Measurements from ENCODE around the gene OSBPL8. TPM values are rescaled to one million over a fixed set of nuclear protein-coding genes. Genes with fewer than 3 reads are reported as not detected.

OSBPL8 gene
- total and polyA plus RNA-seq, 7 donors, result 7.6 to 64.3 (median 44.8) TPM

GRCh38 chr12:76535170-76535569 is 24.4 kb downstream of the OSBPL8 start:
- Histone ChIP-seq H3K9me3 (no peaks in the 10 kb centered on the region), H3K4me3 (no peak overlapping the region), H3K27ac (no peak overlapping the region), H3K4me1 (peaks cover 0 to 5% (median 0%) of the 10 kb centered on the region in 4 donors), H3K36me3 (no peaks in the 10 kb centered on the region), H3K27me3 (no peaks in the 10 kb centered on the region)
- DNase-seq, result no peak
- 95 to 98% methylated on average over 2 of the region's 2 CpGs for WGBS, 2 donors
- intact Hi-C loops (cut with DNase I), result no loop called here
- TF ChIP-seq POLR2A (IDR thresholded peaks at IDR 0.05) (no peak), POLR2AphosphoS5 (IDR thresholded peaks at IDR 0.05) (no peak), CTCF (IDR thresholded peaks at IDR 0.05) (no peak), EP300 (IDR thresholded peaks at IDR 0.05) (no peak)

GRCh38 chr12:76533331-76533730 is 26.2 kb downstream of the OSBPL8 start:
- Histone ChIP-seq H3K4me3 (no peak overlapping the region), H3K36me3 (no peaks in the 10 kb centered on the region), H3K9me3 (no peaks in the 10 kb centered on the region), H3K4me1 (peaks cover 0 to 5% (median 2%) of the 10 kb centered on the region in 4 donors), H3K27ac (no peak overlapping the region), H3K27me3 (no peaks in the 10 kb centered on the region)
- WGBS, 2 donors, result 78 to 85% methylated on average over 5 of the region's 5 CpGs
- TF ChIP-seq POLR2A (IDR thresholded peaks at IDR 0.05), result no peak
- no peak for TF ChIP-seq POLR2AphosphoS5 (IDR thresholded peaks at IDR 0.05)
- no peak for TF ChIP-seq CTCF (IDR thresholded peaks at IDR 0.05)
- no peak for TF ChIP-seq EP300 (IDR thresholded peaks at IDR 0.05)
- intact Hi-C loops (cut with DNase I), result no loop called here
- no peak for DNase-seq

DNA sequence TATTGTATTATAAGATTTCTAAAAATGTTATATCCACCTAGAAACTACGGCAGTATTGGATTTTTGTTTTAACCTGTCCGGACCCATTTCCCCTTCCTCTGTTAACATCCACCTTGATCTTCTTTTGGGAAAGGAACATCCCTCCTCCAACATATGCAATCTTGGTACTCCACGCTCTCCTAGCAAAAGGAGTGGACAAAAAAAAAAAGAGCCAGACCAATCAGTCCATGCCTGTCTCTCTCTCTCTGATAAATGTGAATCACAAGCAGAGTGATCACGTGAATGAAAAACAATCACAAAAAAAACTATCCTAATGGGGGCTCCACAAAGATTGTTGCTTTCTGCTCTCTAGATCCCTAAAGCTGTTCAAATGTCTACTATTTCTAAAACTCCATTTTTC is 27.1 kb downstream of the OSBPL8 start:
- no peak overlapping the region for H3K4me3 ChIP-seq
- no peaks in the 10 kb centered on the region for H3K27me3 ChIP-seq
- DNase-seq, result no peak
- intact Hi-C loops (cut with DNase I), result no loop called here
- H3K4me1 ChIP-seq, result peaks cover 0 to 5% (median 2%) of the 10 kb centered on the region in 4 donors
- no peak overlapping the region for H3K27ac ChIP-seq
- no peaks in the 10 kb centered on the region for H3K36me3 ChIP-seq
- TF ChIP-seq POLR2A (IDR thresholded peaks at IDR 0.05), result no peak
- TF ChIP-seq EP300 (IDR thresholded peaks at IDR 0.05), result no peak
- no peak for TF ChIP-seq POLR2AphosphoS5 (IDR thresholded peaks at IDR 0.05)
- no peak for TF ChIP-seq CTCF (IDR thresholded peaks at IDR 0.05)
- 87 to 97% methylated on average over 4 of the region's 4 CpGs for WGBS, 2 donors
- no peaks in the 10 kb centered on the region for H3K9me3 ChIP-seq

GRCh38 chr12:76531056-76531455 is 28.5 kb downstream of the OSBPL8 start:
- intact Hi-C loops (cut with DNase I), result no loop called here
- no peak overlapping the region for H3K27ac ChIP-seq
- DNase-seq, result no peak
- no peak for TF ChIP-seq CTCF (IDR thresholded peaks at IDR 0.05)
- no peak for TF ChIP-seq POLR2A (IDR thresholded peaks at IDR 0.05)
- no peak for TF ChIP-seq POLR2AphosphoS5 (IDR thresholded peaks at IDR 0.05)
- TF ChIP-seq EP300 (IDR thresholded peaks at IDR 0.05), result no peak
- no peaks in the 10 kb centered on the region for H3K9me3 ChIP-seq
- no peak overlapping the region for H3K4me3 ChIP-seq
- H3K4me1 ChIP-seq, result peaks cover 0 to 5% (median 2%) of the 10 kb centered on the region in 4 donors
- H3K36me3 ChIP-seq, result no peaks in the 10 kb centered on the region
- H3K27me3 ChIP-seq, result no peaks in the 10 kb centered on the region

GRCh38 chr12:76530516-76530915 is 29.1 kb downstream of the OSBPL8 start:
- intact Hi-C loops (cut with DNase I), result no loop called here
- TF ChIP-seq POLR2A (IDR thresholded peaks at IDR 0.05) (no peak), CTCF (IDR thresholded peaks at IDR 0.05) (no peak), POLR2AphosphoS5 (IDR thresholded peaks at IDR 0.05) (no peak), EP300 (IDR thresholded peaks at IDR 0.05) (no peak)
- no peaks in the 10 kb centered on the region for H3K27me3 ChIP-seq
- H3K27ac ChIP-seq, result no peak overlapping the region
- 15 to 72% methylated on average over 1 of the region's 1 CpG for WGBS, 2 donors
- H3K36me3 ChIP-seq, result no peaks in the 10 kb centered on the region
- DNase-seq, result no peak
- H3K9me3 ChIP-seq, result no peaks in the 10 kb centered on the region
- H3K4me1 ChIP-seq, result peaks cover 0 to 5% (median 2%) of the 10 kb centered on the region in 4 donors
- no peak overlapping the region for H3K4me3 ChIP-seq

Measured in sigmoid colon (tissue), 7 donors.